GM13976 (cell line): ENCODE data around the gene FOS.

Experiments used
- DNase-seq: peaks from one replicate; pipeline ENCODE4 v3.0.0; 2012; ENCODE audit warnings: low spot score
- CTCF ChIP-seq: IDR thresholded peaks from 2 replicates; pipeline ENCODE4 v1.5.1; 2012; ENCODE audit warnings: borderline replicate concordance, mild to moderate bottlenecking; ENCODE audit not compliant: insufficient read depth; ENCODE audit errors: extremely low read depth, missing control alignments, control extremely low read depth
- in situ Hi-C: fragments of 300-500 bp; cut with MboI; formaldehyde crosslinking; loops from one replicate; pipeline ENCODE4 v1.12.0; 2022; ENCODE audit warnings: low sequenced_read_pairs, mixed read lengths, inconsistent platforms; ENCODE audit not compliant: unreplicated experiment

Gene FOS

DNA sequence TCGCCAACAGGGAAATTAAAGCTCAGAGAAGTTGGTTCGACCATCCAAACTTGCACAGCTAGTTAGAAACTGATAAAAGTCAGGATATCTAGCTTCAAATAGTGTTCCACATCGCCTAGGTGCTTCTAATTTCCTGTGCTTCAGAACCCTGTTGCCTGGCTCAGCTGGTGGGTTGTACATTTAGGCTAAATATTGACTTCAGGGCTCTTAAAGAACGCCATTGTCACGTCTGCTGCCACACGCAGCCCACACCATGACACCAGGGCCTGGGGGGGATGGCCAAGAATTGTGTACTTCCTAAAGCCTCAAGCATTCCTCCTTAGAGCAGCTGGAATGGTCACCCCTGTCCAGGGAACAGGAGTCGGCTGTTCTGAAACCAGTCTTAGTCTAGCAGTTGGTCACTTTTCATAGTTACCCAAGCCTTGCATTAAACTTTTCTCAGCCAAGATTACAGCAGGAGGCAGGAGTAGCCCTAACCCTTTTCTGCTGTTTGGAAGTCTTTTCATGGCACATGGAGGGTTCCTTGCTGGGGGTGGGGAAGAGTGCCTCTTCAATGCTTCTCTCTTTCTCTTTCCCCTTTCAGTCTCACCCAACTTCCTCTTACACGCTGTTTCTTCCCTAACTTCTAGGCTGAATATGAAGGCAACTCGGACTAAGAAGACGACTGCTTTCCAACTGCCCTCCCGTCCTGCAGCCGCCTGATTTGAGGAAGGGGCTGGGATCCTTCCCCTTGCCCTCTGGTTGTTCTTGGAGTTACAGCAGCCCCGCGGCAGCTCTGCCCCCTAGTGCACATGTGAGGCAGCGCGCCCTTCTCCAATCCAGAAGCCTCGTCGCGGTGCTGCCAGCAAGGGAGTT, 17.1 kb downstream of the FOS start:
- peak; percentile 91 for TF ChIP-seq CTCF
- in situ Hi-C loops = no loop called here
- DNase-seq = peak; percentile 79

GRCh38 chr14:75297411-75298040, 18.9 kb downstream of the FOS start:
- TF ChIP-seq CTCF = no peak
- DNase-seq = no peak
- in situ Hi-C loops = no loop called here

GRCh38 chr14:75298187-75298965, 19.7 kb downstream of the FOS start:
- no peak for DNase-seq
- TF ChIP-seq CTCF = no peak
- in situ Hi-C loops = no loop called here

GRCh38 chr14:75299059-75299458, 20.4 kb downstream of the FOS start:
- DNase-seq = no peak
- in situ Hi-C loops = no loop called here
- TF ChIP-seq CTCF = no peak

DNA sequence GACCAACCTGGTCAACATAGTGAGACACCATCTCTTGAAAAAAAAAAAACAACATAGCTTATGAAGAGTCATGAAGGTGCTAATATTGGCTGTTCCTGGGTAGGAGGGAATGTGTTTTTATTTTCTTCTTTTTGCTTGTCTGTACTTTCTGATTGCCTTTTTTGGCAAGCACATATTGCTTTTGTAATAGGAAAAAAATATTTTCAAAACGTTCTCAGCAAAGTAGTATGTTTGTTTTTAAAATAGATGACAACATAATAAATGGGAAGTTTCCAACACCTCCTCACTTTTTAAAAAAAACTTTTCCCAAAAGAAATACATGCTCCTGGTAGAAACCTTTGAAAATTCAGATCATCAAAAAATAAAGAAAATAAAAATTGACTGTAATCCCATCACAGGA, 20.9 kb downstream of the FOS start:
- DNase-seq = no peak
- in situ Hi-C loops = no loop called here
- TF ChIP-seq CTCF = no peak

GRCh38 chr14:75301666-75302325, 23.2 kb downstream of the FOS start:
- DNase-seq = peak; percentile 34
- no peak for TF ChIP-seq CTCF
- in situ Hi-C loops = loop anchor here (5.0 to 10.0 kb wide), 3 partner anchors 153 to 183 kb away; no protein-coding TSS in a partner anchor
